Measurements from ENCODE around the gene CCNA2.

Gene CCNA2

GRCh38 chr4:121790976-121791375, 32.7 kb downstream of the CCNA2 start:
- no peak for DNase-seq (ENCODE audit: low read depth)
- no peak for TF ChIP-seq CTCF (IDR thresholded peaks at IDR 0.05; ENCODE audit: low read length, missing control alignments)
- no peak overlapping the region for H3K4me3 ChIP-seq (replicated peaks; ENCODE audit: low read depth, low read length)

GRCh38 chr4:121789960-121790829, 33.5 kb downstream of the CCNA2 start:
- DNase-seq (ENCODE audit: low read depth) = peak; percentile 79
- no peak for TF ChIP-seq CTCF (IDR thresholded peaks at IDR 0.05; ENCODE audit: low read length, missing control alignments)
- H3K4me3 ChIP-seq (replicated peaks; ENCODE audit: low read depth, low read length) = no peak overlapping the region

- no peak for TF ChIP-seq CTCF (IDR thresholded peaks at IDR 0.05; ENCODE audit: low read length, missing control alignments)
- no peak overlapping the region for H3K4me3 ChIP-seq (replicated peaks; ENCODE audit: low read depth, low read length)
- no peak for DNase-seq (ENCODE audit: low read depth)
These were observed 34.2 kb downstream of the CCNA2 start for GRCh38 chr4:121789455-121789854.

- H3K4me3 ChIP-seq (replicated peaks; ENCODE audit: low read depth, low read length) = no peak overlapping the region
- no peak for TF ChIP-seq CTCF (IDR thresholded peaks at IDR 0.05; ENCODE audit: low read length, missing control alignments)
- DNase-seq (ENCODE audit: low read depth) = no peak
These were observed 34.8 kb downstream of the CCNA2 start for GRCh38 chr4:121788896-121789295.

GRCh38 chr4:121786221-121786620, 37.5 kb downstream of the CCNA2 start:
- no peak for DNase-seq (ENCODE audit: low read depth)
- H3K4me3 ChIP-seq (replicated peaks; ENCODE audit: low read depth, low read length) = no peak overlapping the region
- TF ChIP-seq CTCF (IDR thresholded peaks at IDR 0.05; ENCODE audit: low read length, missing control alignments) = no peak

GRCh38 chr4:121785479-121785878, 38.2 kb downstream of the CCNA2 start:
- no peak overlapping the region for H3K4me3 ChIP-seq (replicated peaks; ENCODE audit: low read depth, low read length)
- no peak for TF ChIP-seq CTCF (IDR thresholded peaks at IDR 0.05; ENCODE audit: low read length, missing control alignments)
- peak; percentile 67 for DNase-seq (ENCODE audit: low read depth)

GRCh38 chr4:121784975-121785374, 38.7 kb downstream of the CCNA2 start:
- H3K4me3 ChIP-seq (replicated peaks; ENCODE audit: low read depth, low read length) = no peak overlapping the region
- no peak for TF ChIP-seq CTCF (IDR thresholded peaks at IDR 0.05; ENCODE audit: low read length, missing control alignments)
- peak; percentile 98 for DNase-seq (ENCODE audit: low read depth)

All from fibroblast of pulmonary artery (primary cell).